Prostate gland (tissue), 2 donors: ENCODE measurements around the gene HS1BP3. TPM values are rescaled to one million over a fixed set of nuclear protein-coding genes. Genes with fewer than 3 reads are reported as not detected.
A peak's percentile ranks its signal among the peaks of the same experiment; 100 is the strongest.

ENCODE experiments used
- DNase-seq: peaks from one replicate; pipeline ENCODE4 v3.0.0-alpha.2; 2019; ENCODE audit warnings: low spot score
- H3K27ac ChIP-seq, 2 donors: fragments of 200-600 bp; sonication (generic); 2 replicates each; pipeline ENCODE4 v1.5.1; 2017 to 2019
- H3K27me3 ChIP-seq: fragments of 200-600 bp; sonication (generic); replicated peaks from 2 replicates; pipeline ENCODE4 v1.5.1; 2019; ENCODE audit not compliant: insufficient read depth
- H3K36me3 ChIP-seq, 2 donors: fragments of 200-600 bp; sonication (generic); 1 replicate in 1 of 2; 2 replicates in 1 of 2; pipeline versions ENCODE4 v1.5.1 to v1.8.1; 2017 to 2019
- H3K4me1 ChIP-seq: fragments of 200-600 bp; sonication (generic); replicated peaks from 2 replicates; pipeline ENCODE4 v1.5.1; 2019
- H3K4me3 ChIP-seq, 2 donors: fragments of 200-600 bp; sonication (generic); 2 replicates each; pipeline ENCODE4 v1.5.1; 2017 to 2019
- H3K9me3 ChIP-seq: fragments of 200-600 bp; sonication (generic); 2 replicates; pipeline ENCODE4 v1.5.1; 2017
- CTCF ChIP-seq, 4 experiments: fragments of 200-600 bp in 2 of 4; fragments of 450-650 bp in 2 of 4; sonication (generic) in 2 of 4; IDR thresholded peaks; 1 replicate in 3 of 4; 2 replicates in 1 of 4; pipeline ENCODE4 v1.5.1; 2016 to 2019; ENCODE audit warnings: antibody characterized with exemption in 4 of 4, mild to moderate bottlenecking in 2 of 4, moderate library complexity in 2 of 4
- POLR2A ChIP-seq: fragments of 450-650 bp; IDR thresholded peaks from one replicate; pipeline ENCODE4 v1.6.1; 2016; ENCODE audit warnings: antibody characterized with exemption, mild to moderate bottlenecking
- POLR2AphosphoS5 ChIP-seq: sonication (generic); formaldehyde crosslinking; IDR thresholded peaks from one replicate; pipeline ENCODE4 v1.6.1; 2017; ENCODE audit warnings: antibody characterized with exemption
- WGBS: methylation state at CpG from one replicate; pipeline ENCODE4 v1.1.5; 2018; 5-methylcytosine and 5-hydroxymethylcytosine counted together
- intact Hi-C: fragments of 100-400 bp; cut with DNase I; formaldehyde crosslinking; loops from one replicate; pipeline ENCODE4 v1.14.2; 2022
- total RNA-seq, 2 donors: library from RNA; depleted of rRNA; stranded (reverse); fragments of >200 nt; gene quantifications; one replicate each; pipeline ENCODE4 v1.1.0, GENCODE V29; 2016

The HS1BP3 gene
- total RNA-seq, 2 donors from 2014 or later = 29.9 to 39.4 TPM

DNA sequence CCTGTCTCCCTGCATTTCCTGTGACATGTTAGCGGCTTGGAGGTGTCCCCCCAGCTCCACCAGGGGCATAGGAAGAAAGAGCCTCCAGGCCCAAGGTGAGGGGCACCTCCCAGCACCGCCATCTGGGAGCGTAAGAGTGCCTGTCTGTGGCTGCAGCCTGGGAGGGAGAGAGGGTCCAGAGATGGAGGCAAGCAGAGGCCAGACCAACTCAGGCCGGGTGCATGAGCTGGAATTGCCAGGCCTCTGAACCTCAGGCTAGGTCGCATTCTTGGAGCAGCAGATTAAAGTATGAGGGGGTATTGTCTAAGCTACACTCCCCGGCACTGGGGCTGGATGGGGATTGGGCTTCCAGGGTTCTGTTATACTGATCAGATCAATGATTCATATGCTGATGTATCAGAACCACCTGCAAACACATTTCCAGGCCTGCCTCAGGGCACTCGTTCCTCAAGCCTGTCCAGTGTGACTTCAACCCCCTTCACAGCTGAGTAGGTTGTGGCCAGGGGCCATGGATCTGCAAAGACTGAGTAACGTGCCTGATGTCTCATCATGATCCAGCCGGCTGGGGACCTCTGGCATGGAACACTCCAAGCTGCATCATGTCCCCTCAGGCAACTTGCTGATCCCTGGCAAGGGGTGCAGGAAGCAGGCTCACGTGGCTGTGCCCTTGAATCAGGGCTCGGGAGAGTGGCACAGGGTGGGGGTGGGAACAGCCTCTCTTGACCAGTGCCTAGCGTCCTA lies 73.2 kb downstream of the HS1BP3 start:
- WGBS = 61% methylated on average over 12 of the region's 12 CpGs
- Histone ChIP-seq H3K27ac (peak overlapping the region in 1 of 2 donors; percentile 70), H3K36me3 (no peaks in the 10 kb centered on the region), H3K4me1 (no peaks in the 10 kb centered on the region), H3K9me3 (no peaks in the 10 kb centered on the region), H3K4me3 (no peak overlapping the region), H3K27me3 (no peaks in the 10 kb centered on the region)
- DNase-seq = peak; percentile 35
- intact Hi-C loops = loop anchor here (5.0 kb wide), 1 partner anchor 40 kb away; no protein-coding TSS in a partner anchor
- TF ChIP-seq CTCF (IDR thresholded peaks at IDR 0.05) (no peak), POLR2AphosphoS5 (no peak), POLR2A (no peak)

DNA sequence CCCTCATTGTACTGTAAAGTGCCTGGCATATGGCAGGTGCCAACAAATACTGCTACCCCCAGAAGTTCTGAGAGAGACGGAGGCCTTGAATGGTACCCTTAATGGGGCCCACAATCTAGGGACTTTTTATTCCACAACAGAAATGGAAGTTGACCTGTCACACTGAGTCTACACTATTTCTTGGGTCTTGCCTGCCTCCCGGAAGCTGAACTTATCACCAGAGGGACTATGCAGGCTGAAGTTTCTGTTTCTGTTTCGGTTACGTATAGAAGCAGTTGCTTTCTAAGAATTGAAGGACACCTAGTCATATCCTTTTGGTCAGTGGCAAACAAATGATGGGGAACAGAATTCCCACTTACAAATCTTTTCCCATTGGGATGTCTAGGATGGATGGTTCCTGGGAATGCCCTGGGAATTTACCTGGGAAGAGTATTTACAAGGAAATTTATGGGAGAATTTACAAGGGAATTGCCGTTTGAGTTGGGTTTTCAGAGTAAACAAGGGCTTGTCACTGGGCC lies 74.2 kb downstream of the HS1BP3 start:
- Histone ChIP-seq H3K27me3 (no peaks in the 10 kb centered on the region), H3K4me1 (no peaks in the 10 kb centered on the region), H3K36me3 (no peaks in the 10 kb centered on the region), H3K27ac (no peak overlapping the region), H3K9me3 (no peaks in the 10 kb centered on the region), H3K4me3 (no peak overlapping the region)
- WGBS = 69% methylated on average over 5 of the region's 5 CpGs
- no peak for DNase-seq
- intact Hi-C loops = loop anchor here (5.0 kb wide), 1 partner anchor 39 kb away; no protein-coding TSS in a partner anchor
- TF ChIP-seq CTCF (IDR thresholded peaks at IDR 0.05) (no peak), POLR2AphosphoS5 (no peak), POLR2A (no peak)

- intact Hi-C loops = loop anchor here (5.0 kb wide), 1 partner anchor 39 kb away; no protein-coding TSS in a partner anchor
- H3K27me3 ChIP-seq = no peaks in the 10 kb centered on the region
- H3K36me3 ChIP-seq = no peaks in the 10 kb centered on the region
- TF ChIP-seq POLR2AphosphoS5 (no peak), CTCF (IDR thresholded peaks at IDR 0.05) (no peak), POLR2A (no peak)
- H3K27ac ChIP-seq = no peak overlapping the region
- H3K4me1 ChIP-seq = no peaks in the 10 kb centered on the region
- no peaks in the 10 kb centered on the region for H3K9me3 ChIP-seq
- DNase-seq = no peak
- H3K4me3 ChIP-seq = no peak overlapping the region
- 95% methylated on average over 9 of the region's 9 CpGs for WGBS
Observed at GRCh38 chr2:20575935-20576597, 74.8 kb downstream of the HS1BP3 start.

GRCh38 chr2:20575414-20575813 lies 75.5 kb downstream of the HS1BP3 start:
- Histone ChIP-seq H3K4me1 (no peaks in the 10 kb centered on the region), H3K36me3 (no peaks in the 10 kb centered on the region), H3K27ac (no peak overlapping the region), H3K27me3 (no peaks in the 10 kb centered on the region), H3K4me3 (no peak overlapping the region), H3K9me3 (no peaks in the 10 kb centered on the region)
- 66% methylated on average over 5 of the region's 5 CpGs for WGBS
- no peak for DNase-seq
- intact Hi-C loops = loop anchor here (5.0 kb wide), 1 partner anchor 38 kb away; no protein-coding TSS in a partner anchor
- TF ChIP-seq POLR2AphosphoS5 = no peak
- TF ChIP-seq CTCF (IDR thresholded peaks at IDR 0.05) = no peak
- TF ChIP-seq POLR2A = no peak
